ENCODE data around the gene PPP3CA.
"Not testable (repeated sequence)": the region's sequence is repeated elsewhere in the genome, so short reads cannot be mapped to it uniquely, and the experiment has no call there.

PPP3CA gene

DNA sequence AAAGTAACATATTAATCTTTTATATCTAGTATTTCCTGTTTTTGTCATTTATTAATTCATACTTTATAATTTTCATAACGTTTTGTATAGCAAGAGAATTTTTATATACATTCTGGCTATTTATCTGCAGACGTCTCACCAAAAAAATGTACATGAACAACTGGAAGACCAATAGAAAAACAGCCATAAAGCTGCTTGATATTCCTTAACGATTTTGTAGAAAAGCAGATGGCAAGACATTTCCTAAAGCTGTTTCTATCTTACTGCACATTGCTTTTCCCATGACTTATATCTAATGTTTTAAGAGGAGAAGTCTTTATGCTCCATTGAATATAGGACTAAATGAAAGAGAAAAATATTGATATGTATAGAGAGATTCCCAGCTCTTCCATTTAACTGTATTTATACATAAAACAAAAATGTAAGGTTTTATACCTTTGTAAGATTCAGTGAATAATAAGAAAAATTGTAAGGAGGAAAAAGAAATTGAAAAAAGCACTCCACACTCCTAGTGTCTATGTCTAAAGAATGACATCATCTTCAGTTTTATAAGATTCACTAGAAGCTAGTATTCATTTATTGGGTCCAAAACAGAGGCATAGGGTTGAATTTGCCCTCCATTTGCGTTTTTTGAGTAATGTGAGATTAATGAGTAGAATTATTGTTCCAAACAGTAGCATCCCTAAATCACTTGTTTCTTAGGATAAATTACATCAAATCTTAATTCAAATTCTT is 248.5 kb downstream of the PPP3CA start:
- DNase-seq (ENCODE audit: low spot score), result no peak
- TF ChIP-seq, protein P1, sequence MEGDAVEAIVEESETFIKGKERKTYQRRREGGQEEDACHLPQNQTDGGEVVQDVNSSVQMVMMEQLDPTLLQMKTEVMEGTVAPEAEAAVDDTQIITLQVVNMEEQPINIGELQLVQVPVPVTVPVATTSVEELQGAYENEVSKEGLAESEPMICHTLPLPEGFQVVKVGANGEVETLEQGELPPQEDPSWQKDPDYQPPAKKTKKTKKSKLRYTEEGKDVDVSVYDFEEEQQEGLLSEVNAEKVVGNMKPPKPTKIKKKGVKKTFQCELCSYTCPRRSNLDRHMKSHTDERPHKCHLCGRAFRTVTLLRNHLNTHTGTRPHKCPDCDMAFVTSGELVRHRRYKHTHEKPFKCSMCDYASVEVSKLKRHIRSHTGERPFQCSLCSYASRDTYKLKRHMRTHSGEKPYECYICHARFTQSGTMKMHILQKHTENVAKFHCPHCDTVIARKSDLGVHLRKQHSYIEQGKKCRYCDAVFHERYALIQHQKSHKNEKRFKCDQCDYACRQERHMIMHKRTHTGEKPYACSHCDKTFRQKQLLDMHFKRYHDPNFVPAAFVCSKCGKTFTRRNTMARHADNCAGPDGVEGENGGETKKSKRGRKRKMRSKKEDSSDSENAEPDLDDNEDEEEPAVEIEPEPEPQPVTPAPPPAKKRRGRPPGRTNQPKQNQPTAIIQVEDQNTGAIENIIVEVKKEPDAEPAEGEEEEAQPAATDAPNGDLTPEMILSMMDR (IDR thresholded peaks at IDR 0.05; ENCODE audit: extremely low read depth, missing control alignments), result no peak

DNA sequence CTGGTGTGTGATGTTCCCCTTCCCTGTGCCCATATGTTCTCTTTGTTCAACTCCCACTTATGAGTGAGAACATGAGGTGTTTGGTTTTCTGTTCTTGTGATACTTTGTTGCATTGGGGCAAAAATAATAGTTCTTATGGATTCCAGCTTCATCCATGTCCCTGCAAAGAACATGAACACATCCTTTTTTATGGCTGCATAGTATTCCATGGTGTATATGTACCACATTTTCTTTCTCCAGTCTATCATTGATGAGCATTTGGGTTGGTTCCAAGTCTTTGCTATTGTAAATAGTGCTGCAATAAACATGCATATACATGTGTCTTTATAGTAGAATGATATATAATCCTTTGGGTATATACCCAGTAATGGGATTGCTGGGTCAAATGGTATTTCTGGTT is 254.7 kb downstream of the PPP3CA start:
- DNase-seq (ENCODE audit: low spot score), result not testable (repeated sequence)

DNA sequence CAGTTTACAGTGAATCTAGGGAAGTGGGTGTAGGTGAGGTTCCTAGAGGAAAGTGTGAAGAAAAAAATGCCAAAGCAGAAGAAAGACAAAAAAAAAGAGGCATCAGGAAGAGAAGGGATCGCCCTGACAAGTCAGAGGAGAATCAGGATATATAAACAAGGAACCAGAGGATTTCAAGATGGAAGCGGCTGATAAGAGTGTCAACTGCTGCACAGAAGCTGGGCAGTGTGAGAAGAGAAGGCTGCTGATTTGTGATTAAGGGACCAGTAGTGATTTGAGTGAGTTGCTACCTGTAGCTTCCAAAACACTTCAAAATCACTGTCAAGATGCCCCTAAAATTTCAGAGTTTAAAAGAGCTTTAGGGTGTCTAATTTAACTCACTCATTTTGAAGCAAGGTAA is 258.2 kb downstream of the PPP3CA start:
- no peak for DNase-seq (ENCODE audit: low spot score)
- TF ChIP-seq, protein P1 (IDR thresholded peaks at IDR 0.05; ENCODE audit: extremely low read depth, missing control alignments), result no peak

DNA sequence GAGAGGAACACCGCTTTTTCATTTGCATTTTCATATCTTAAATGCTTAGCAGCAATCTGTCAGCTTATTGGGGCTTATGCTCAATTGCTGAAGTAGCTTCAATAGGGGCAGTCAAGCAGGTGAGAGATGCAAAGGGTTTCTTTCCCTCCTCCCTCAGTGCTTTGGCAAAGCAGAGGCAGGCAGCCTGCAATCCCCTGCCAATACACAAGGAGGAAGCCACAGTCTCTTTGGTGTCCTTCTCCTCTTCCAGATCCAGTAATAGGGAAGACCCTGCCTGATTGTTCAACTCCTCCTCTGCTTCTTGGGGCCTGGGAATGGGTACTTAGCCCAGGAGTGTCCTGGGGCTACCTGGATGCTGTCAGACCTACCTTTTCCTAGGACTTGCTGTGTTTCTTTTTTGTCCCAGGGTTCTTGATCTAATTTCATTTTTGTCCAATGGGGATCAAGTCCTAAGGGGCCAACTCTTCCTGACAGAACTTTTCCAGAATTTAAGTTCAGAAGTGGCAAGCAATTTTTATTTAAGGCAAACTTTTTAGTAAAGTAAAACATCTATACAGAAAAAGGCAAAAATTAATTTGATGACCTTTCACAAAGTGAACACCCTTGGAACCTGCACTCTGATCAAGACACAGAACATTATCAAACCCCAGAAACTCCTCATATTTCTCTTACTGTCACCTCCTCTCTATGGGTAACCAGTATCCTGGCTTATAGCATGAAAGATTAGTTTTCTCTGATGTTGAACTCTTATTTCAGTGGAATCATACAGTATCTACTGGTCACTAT is 260.3 kb downstream of the PPP3CA start:
- TF ChIP-seq, protein P1 (IDR thresholded peaks at IDR 0.05; ENCODE audit: extremely low read depth, missing control alignments), result no peak
- no peak for DNase-seq (ENCODE audit: low spot score)

DNA sequence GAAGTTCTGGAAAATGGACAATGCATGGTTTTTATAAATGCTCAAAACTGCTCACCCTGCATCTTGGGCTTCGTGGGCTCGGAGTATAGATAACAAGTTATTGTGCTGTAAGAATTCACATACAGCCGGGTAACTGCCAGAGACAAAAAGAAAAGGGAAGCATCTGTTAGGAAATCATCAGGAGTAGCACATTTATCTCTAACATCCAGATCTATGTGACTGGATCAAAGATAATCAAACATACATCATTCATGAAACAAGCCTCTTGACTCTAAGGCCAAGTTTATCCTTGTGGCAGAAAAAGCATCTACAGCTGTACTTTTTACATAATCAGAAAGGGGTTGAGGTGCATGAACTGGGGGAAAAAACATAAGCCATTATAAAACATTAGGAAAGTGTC is 264.2 kb downstream of the PPP3CA start:
- TF ChIP-seq, protein P1 (IDR thresholded peaks at IDR 0.05; ENCODE audit: extremely low read depth, missing control alignments), result no peak
- DNase-seq (ENCODE audit: low spot score), result no peak

DNA sequence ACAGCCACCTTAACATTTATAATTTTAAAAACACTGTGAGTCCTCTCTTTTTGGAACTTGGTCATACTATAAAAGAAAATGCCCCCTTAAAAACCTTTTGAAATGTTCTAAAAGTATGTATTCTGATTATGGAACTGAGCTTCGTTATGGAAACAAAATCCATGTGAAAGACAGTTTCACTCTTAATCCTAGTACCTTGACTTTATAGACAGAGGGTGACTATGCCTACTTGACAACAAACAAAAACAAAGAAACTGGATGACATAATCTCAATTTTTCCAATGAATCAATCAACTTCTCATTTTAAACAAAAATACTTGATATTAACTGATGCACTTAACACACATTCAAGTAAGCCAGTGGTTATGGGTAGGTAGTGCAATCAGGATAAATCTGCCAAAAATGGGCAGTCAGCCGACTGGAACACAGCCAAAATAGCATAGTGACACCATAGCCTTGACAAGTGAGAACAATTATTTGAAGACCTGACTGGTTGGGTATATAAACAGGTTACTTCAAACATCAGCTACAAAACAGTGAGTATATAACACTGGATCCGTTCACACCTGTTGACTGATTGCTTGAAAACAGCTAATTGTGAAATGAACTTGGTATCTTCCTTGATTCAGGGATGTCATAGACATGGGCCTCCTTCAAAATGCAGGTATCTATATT is 265.5 kb downstream of the PPP3CA start:
- no peak for DNase-seq (ENCODE audit: low spot score)
- TF ChIP-seq, protein P1 (IDR thresholded peaks at IDR 0.05; ENCODE audit: extremely low read depth, missing control alignments), result no peak

DNA sequence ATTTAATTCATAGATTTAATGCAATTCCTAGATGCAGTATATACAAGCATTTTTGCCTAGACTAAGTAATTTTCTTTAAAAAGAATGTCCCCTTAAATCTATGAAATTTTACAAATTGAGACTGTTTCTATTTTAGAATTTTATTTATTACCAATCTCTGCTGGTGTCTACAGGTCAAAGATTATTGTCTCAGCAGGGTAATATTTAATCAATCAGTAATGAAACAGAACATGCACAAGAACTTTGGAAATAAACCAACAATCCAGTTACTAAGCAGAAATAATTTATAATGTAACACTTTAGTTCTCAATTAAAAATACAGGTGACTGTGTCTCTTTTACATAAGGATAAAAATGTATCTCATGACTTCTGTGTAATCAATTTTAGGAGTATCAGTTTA is 266.2 kb downstream of the PPP3CA start:
- TF ChIP-seq, protein P1 (IDR thresholded peaks at IDR 0.05; ENCODE audit: extremely low read depth, missing control alignments), result no peak
- no peak for DNase-seq (ENCODE audit: low spot score)

All from GM20000 (cell line).